Type B pancreatic cell (in vitro differentiated cells): ENCODE data around the gene IFIT3. TPM values are rescaled to one million over a fixed set of nuclear protein-coding genes. Genes with fewer than 3 reads are reported as not detected.
A peak's percentile ranks its signal among the peaks of the same experiment; 100 is the strongest.

Experiments
- DNase-seq: peaks from one replicate; pipeline ENCODE4 v3.0.0; 2021; ENCODE audit warnings: mixed read lengths; ENCODE audit not compliant: unreplicated experiment; ENCODE audit errors: extremely low spot score
- H3K27ac Mint-ChIP-seq: 2 replicates; pipeline ENCODE4 v1.8.0; 2021; ENCODE audit warnings: mild to moderate bottlenecking, mixed read lengths
- H3K27me3 Mint-ChIP-seq: 2 replicates; pipeline ENCODE4 v1.8.0; 2021; ENCODE audit warnings: mixed read lengths
- H3K36me3 Mint-ChIP-seq: 2 replicates; pipeline ENCODE4 v1.8.0; 2021; ENCODE audit warnings: mixed read lengths
- H3K4me1 Mint-ChIP-seq: one replicate; pipeline ENCODE4 v1.8.0; 2021; ENCODE audit warnings: mixed read lengths; ENCODE audit not compliant: unreplicated experiment
- H3K4me3 Mint-ChIP-seq: 2 replicates; pipeline ENCODE4 v1.8.0; 2021; ENCODE audit warnings: mild to moderate bottlenecking, mixed read lengths
- H3K9me3 Mint-ChIP-seq: 2 replicates; pipeline ENCODE4 v1.8.0; 2021; ENCODE audit warnings: mixed read lengths
- total RNA-seq: library from RNA; stranded (reverse); gene quantifications from 2 replicates; pipeline ENCODE4 v1.2.1, GENCODE V29; 2021; ENCODE audit warnings: low replicate concordance
- TF ChIP-seq, protein P1 (sequence below): fragments of 200-600 bp; sonication (generic); conservative IDR thresholded peaks from 2 replicates; pipeline ENCODE4 v1.5.0; 2021; ENCODE audit warnings: antibody characterized with exemption, mild to moderate bottlenecking

The IFIT3 gene
- total RNA-seq, 1 donor from 2014 or later: 4.9 TPM

DNA sequence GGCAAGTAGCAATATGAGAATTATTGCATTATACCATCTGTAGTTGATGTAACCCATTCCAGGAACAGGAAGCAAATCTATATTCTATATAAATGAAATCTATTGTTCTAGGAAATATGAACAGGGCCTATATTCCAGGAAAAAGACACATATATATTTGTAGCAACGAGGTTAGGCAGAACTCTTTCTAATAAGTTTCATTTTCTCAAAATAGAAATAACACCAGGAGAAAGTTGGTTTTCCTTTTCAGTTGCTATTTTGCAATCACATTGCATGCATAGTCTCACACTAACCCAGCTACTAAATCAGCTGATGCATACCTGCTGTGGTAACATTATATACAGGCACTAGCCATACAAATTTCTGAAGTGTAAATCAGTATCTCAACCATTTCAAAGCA, 32.2 kb upstream of the IFIT3 start:
- no peak for DNase-seq
- Mint-ChIP-seq H3K4me3 (no peak overlapping the region), H3K36me3 (peaks cover 3% of the 10 kb centered on the region), H3K9me3 (peaks cover 13% of the 10 kb centered on the region), H3K27ac (no peak overlapping the region), H3K27me3 (no peaks in the 10 kb centered on the region), H3K4me1 (no peaks in the 10 kb centered on the region)
- TF ChIP-seq, protein P1, sequence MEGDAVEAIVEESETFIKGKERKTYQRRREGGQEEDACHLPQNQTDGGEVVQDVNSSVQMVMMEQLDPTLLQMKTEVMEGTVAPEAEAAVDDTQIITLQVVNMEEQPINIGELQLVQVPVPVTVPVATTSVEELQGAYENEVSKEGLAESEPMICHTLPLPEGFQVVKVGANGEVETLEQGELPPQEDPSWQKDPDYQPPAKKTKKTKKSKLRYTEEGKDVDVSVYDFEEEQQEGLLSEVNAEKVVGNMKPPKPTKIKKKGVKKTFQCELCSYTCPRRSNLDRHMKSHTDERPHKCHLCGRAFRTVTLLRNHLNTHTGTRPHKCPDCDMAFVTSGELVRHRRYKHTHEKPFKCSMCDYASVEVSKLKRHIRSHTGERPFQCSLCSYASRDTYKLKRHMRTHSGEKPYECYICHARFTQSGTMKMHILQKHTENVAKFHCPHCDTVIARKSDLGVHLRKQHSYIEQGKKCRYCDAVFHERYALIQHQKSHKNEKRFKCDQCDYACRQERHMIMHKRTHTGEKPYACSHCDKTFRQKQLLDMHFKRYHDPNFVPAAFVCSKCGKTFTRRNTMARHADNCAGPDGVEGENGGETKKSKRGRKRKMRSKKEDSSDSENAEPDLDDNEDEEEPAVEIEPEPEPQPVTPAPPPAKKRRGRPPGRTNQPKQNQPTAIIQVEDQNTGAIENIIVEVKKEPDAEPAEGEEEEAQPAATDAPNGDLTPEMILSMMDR: no peak

DNA sequence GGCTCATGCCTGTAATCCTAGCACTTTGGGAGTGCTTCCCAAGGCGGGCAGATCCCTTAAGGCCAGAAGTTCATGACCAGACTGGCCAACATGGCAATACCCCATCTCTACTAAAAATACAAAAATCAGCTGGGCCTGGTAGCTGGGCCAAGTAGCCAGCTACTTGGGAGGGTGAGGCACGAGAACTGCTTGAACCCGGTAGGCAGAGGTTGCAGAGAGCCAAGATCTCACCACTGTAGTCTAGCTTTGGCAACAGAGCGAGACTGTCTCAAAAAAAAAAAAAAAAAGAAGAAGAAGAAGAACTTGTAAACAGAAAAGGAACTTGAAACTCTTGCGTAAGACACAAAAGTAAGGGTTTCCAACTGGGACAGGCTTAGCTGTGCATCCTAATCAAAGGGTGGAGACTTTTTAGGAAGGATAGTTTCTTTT, 31.6 kb upstream of the IFIT3 start:
- peaks cover 13% of the 10 kb centered on the region for H3K9me3 Mint-ChIP-seq
- no peaks in the 10 kb centered on the region for H3K4me1 Mint-ChIP-seq
- no peaks in the 10 kb centered on the region for H3K27me3 Mint-ChIP-seq
- TF ChIP-seq, protein P1: no peak
- H3K27ac Mint-ChIP-seq: no peak overlapping the region
- H3K36me3 Mint-ChIP-seq: peaks cover 3% of the 10 kb centered on the region
- no peak overlapping the region for H3K4me3 Mint-ChIP-seq
- DNase-seq: no peak

DNA sequence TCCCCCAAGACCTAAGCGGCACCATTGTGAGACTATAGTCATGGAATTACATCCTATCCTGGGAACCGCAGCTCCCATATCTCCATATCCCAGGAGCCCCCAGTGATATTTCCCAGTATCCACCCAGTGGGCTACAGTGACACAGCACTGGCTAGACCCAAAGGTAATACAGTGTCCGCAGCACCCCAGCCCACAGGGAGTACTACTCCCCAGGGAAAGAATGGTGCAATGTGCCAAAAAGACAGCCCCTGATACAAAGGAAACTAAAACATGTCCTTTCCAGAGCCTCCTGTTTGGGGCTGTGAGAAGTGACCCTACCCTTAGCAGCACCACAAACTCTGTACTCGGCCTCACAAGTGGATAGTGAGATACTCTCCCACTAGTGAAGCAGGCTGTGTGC, 30.4 kb upstream of the IFIT3 start:
- H3K9me3 Mint-ChIP-seq: peaks cover 13% of the 10 kb centered on the region
- no peak overlapping the region for H3K4me3 Mint-ChIP-seq
- TF ChIP-seq, protein P1: no peak
- peaks cover 3% of the 10 kb centered on the region for H3K36me3 Mint-ChIP-seq
- peaks cover 10% of the 10 kb centered on the region for H3K4me1 Mint-ChIP-seq
- H3K27me3 Mint-ChIP-seq: no peaks in the 10 kb centered on the region
- H3K27ac Mint-ChIP-seq: no peak overlapping the region
- no peak for DNase-seq

DNA sequence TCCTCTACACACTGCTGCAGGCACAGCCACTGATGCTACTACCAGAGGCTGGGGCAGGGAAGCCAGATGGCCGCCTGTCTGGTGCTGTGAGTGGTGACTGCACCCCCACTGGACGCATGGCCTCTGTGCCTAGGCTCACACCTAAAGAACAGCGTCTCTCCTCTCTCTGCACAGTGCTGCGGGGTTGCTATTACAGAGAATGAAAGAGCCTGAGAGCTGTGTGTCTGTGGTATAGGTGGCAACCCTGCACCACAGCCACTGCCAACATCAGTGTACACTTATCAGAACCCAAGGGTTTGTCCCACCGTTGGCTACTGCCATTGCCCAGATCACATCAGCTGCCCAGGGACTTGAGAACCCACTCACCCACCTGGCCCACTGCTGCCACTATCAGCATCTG, 30.0 kb upstream of the IFIT3 start:
- no peak for DNase-seq
- Mint-ChIP-seq H3K36me3 (peaks cover 3% of the 10 kb centered on the region), H3K27ac (no peak overlapping the region), H3K4me1 (peaks cover 10% of the 10 kb centered on the region), H3K4me3 (no peak overlapping the region), H3K9me3 (peaks cover 13% of the 10 kb centered on the region), H3K27me3 (no peaks in the 10 kb centered on the region)
- TF ChIP-seq, protein P1: no peak

- H3K27ac Mint-ChIP-seq: no peak overlapping the region
- no peak overlapping the region for H3K4me3 Mint-ChIP-seq
- H3K4me1 Mint-ChIP-seq: peaks cover 10% of the 10 kb centered on the region
- no peaks in the 10 kb centered on the region for H3K27me3 Mint-ChIP-seq
- H3K9me3 Mint-ChIP-seq: peaks cover 13% of the 10 kb centered on the region
- peaks cover 3% of the 10 kb centered on the region for H3K36me3 Mint-ChIP-seq
- no peak for DNase-seq
- TF ChIP-seq, protein P1: no peak
These were observed 28.8 kb upstream of the IFIT3 start for GRCh38 chr10:89299031-89299430.

DNA sequence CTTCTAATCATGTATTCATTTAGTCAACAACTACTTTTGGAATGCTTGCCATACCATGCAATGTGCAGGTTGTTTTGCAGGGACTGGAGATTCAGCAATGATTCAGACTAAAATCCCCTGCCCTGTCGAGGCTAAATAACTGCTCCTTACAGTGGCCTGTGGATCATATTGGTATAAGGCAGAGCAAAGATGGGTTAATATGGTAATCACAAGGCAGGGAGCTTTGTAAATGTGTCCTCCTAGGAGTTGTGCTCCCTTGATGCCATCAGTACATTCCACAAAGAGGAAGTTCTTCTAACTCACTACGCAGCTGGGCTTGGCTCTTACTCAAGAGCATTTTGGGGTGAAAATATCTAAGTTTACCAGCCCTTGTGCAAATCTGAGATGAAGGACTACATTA, 26.6 kb upstream of the IFIT3 start:
- Mint-ChIP-seq H3K4me1 (peaks cover 10% of the 10 kb centered on the region), H3K4me3 (no peak overlapping the region), H3K9me3 (peaks cover 13% of the 10 kb centered on the region), H3K27me3 (no peaks in the 10 kb centered on the region), H3K27ac (peak overlapping the region; percentile 75), H3K36me3 (peaks cover 3% of the 10 kb centered on the region)
- TF ChIP-seq, protein P1: no peak
- no peak for DNase-seq
